Measurements from ENCODE around the gene NOL4L.

Gene NOL4L

GRCh38 chr20:32539817-32540675 is 45.1 kb downstream of the NOL4L start:
- peak overlapping the region; percentile 94 for H3K27ac Mint-ChIP-seq
- no peaks in the 10 kb centered on the region for H3K27me3 Mint-ChIP-seq
- no peaks in the 10 kb centered on the region for H3K36me3 Mint-ChIP-seq
- peak overlapping the region; percentile 12 for H3K4me3 Mint-ChIP-seq
- peak; percentile 29 for ATAC-seq
- peaks cover 48% of the 10 kb centered on the region for H3K4me1 Mint-ChIP-seq
- H3K9me3 Mint-ChIP-seq = no peaks in the 10 kb centered on the region

- H3K4me1 Mint-ChIP-seq = peaks cover 56% of the 10 kb centered on the region
- H3K4me3 Mint-ChIP-seq = peak overlapping the region; percentile 12
- peak overlapping the region; percentile 94 for H3K27ac Mint-ChIP-seq
- H3K9me3 Mint-ChIP-seq = no peaks in the 10 kb centered on the region
- no peak for ATAC-seq
- H3K27me3 Mint-ChIP-seq = no peaks in the 10 kb centered on the region
- no peaks in the 10 kb centered on the region for H3K36me3 Mint-ChIP-seq
Observed at GRCh38 chr20:32539026-32539816, 45.9 kb downstream of the NOL4L start.

- Mint-ChIP-seq H3K27ac (no peak overlapping the region), H3K36me3 (no peaks in the 10 kb centered on the region), H3K9me3 (no peaks in the 10 kb centered on the region), H3K27me3 (no peaks in the 10 kb centered on the region), H3K4me3 (no peak overlapping the region), H3K4me1 (peaks cover 58% of the 10 kb centered on the region)
- no peak for ATAC-seq
Observed at GRCh38 chr20:32538526-32538939, 46.6 kb downstream of the NOL4L start.

GRCh38 chr20:32537657-32538525 is 47.2 kb downstream of the NOL4L start:
- no peak for ATAC-seq
- peaks cover 61% of the 10 kb centered on the region for H3K4me1 Mint-ChIP-seq
- H3K27ac Mint-ChIP-seq = peak overlapping the region; percentile 82

GRCh38 chr20:32536851-32537656 is 48.1 kb downstream of the NOL4L start:
- H3K27ac Mint-ChIP-seq = peak overlapping the region; percentile 82
- H3K27me3 Mint-ChIP-seq = no peaks in the 10 kb centered on the region
- peak; percentile 62 for ATAC-seq
- H3K4me3 Mint-ChIP-seq = peak overlapping the region; percentile 95
- no peaks in the 10 kb centered on the region for H3K36me3 Mint-ChIP-seq
- H3K9me3 Mint-ChIP-seq = no peaks in the 10 kb centered on the region
- H3K4me1 Mint-ChIP-seq = peaks cover 62% of the 10 kb centered on the region

More at GRCh38 chr20:32537657-32538525, 47.2 kb downstream of the NOL4L start:
- no peaks in the 10 kb centered on the region for H3K36me3 Mint-ChIP-seq
- peak overlapping the region; percentile 95 for H3K4me3 Mint-ChIP-seq
- no peaks in the 10 kb centered on the region for H3K27me3 Mint-ChIP-seq
- H3K9me3 Mint-ChIP-seq = no peaks in the 10 kb centered on the region

- no peaks in the 10 kb centered on the region for H3K36me3 Mint-ChIP-seq
- peaks cover 67% of the 10 kb centered on the region for H3K4me1 Mint-ChIP-seq
- H3K27me3 Mint-ChIP-seq = no peaks in the 10 kb centered on the region
- H3K27ac Mint-ChIP-seq = peak overlapping the region; percentile 82
- peak overlapping the region; percentile 83 for H3K4me3 Mint-ChIP-seq
- no peaks in the 10 kb centered on the region for H3K9me3 Mint-ChIP-seq
- ATAC-seq = peak; percentile 83
Observed at GRCh38 chr20:32535953-32536823, 48.9 kb downstream of the NOL4L start.

- Mint-ChIP-seq H3K4me3 (peak overlapping the region; percentile 83), H3K36me3 (no peaks in the 10 kb centered on the region), H3K4me1 (peaks cover 60% of the 10 kb centered on the region), H3K27ac (peak overlapping the region; percentile 82), H3K27me3 (no peaks in the 10 kb centered on the region), H3K9me3 (no peaks in the 10 kb centered on the region)
- ATAC-seq = no peak
Observed at GRCh38 chr20:32535316-32535952, 49.7 kb downstream of the NOL4L start.

GRCh38 chr20:32534661-32535240 is 50.4 kb downstream of the NOL4L start:
- Mint-ChIP-seq H3K27me3 (no peaks in the 10 kb centered on the region), H3K4me3 (peak overlapping the region; percentile 83), H3K4me1 (peaks cover 53% of the 10 kb centered on the region), H3K36me3 (no peaks in the 10 kb centered on the region), H3K9me3 (no peaks in the 10 kb centered on the region), H3K27ac (peak overlapping the region; percentile 82)
- ATAC-seq = no peak

- H3K27me3 Mint-ChIP-seq = no peaks in the 10 kb centered on the region
- peaks cover 49% of the 10 kb centered on the region for H3K4me1 Mint-ChIP-seq
- ATAC-seq = no peak
- H3K9me3 Mint-ChIP-seq = no peaks in the 10 kb centered on the region
- peak overlapping the region; percentile 82 for H3K27ac Mint-ChIP-seq
- no peak overlapping the region for H3K4me3 Mint-ChIP-seq
- H3K36me3 Mint-ChIP-seq = no peaks in the 10 kb centered on the region
Observed at GRCh38 chr20:32533732-32534131, 51.4 kb downstream of the NOL4L start.

- Mint-ChIP-seq H3K4me3 (no peak overlapping the region), H3K27me3 (no peaks in the 10 kb centered on the region), H3K9me3 (no peaks in the 10 kb centered on the region)
Observed at GRCh38 chr20:32532246-32532645, 52.9 kb downstream of the NOL4L start.

GRCh38 chr20:32528905-32529670 is 56.0 kb downstream of the NOL4L start:
- Mint-ChIP-seq H3K27me3 (no peaks in the 10 kb centered on the region), H3K27ac (peak overlapping the region; percentile 82), H3K9me3 (no peaks in the 10 kb centered on the region), H3K4me1 (peaks cover 59% of the 10 kb centered on the region), H3K36me3 (peaks cover 5% of the 10 kb centered on the region), H3K4me3 (no peak overlapping the region)
- ATAC-seq = no peak

More at GRCh38 chr20:32532246-32532645, 52.9 kb downstream of the NOL4L start:
- H3K27ac Mint-ChIP-seq = peak overlapping the region; percentile 71
- H3K36me3 Mint-ChIP-seq = no peaks in the 10 kb centered on the region
- ATAC-seq = no peak
- peaks cover 60% of the 10 kb centered on the region for H3K4me1 Mint-ChIP-seq

- Mint-ChIP-seq H3K36me3 (peaks cover 5% of the 10 kb centered on the region), H3K27me3 (no peaks in the 10 kb centered on the region), H3K9me3 (no peaks in the 10 kb centered on the region), H3K4me1 (peaks cover 66% of the 10 kb centered on the region), H3K4me3 (peak overlapping the region; percentile 19), H3K27ac (peak overlapping the region; percentile 82)
- ATAC-seq = no peak
Observed at GRCh38 chr20:32528171-32528891, 56.8 kb downstream of the NOL4L start.

Measured in stimulated activated memory B cell treated with anti-CD40 and anti-IgM and Interleukin-4, amounts not matched to agents 10 μg/mL and 1 μg/mL and 100 μg/mL, for 72 hours (primary cell).